ENCODE measurements around the gene NCAPD3. TPM values are rescaled to one million over a fixed set of nuclear protein-coding genes. Genes with fewer than 3 reads are reported as not detected.

The NCAPD3 gene
- total RNA-seq, 1 experiment from 2014 or later: 52.2 TPM

DNA sequence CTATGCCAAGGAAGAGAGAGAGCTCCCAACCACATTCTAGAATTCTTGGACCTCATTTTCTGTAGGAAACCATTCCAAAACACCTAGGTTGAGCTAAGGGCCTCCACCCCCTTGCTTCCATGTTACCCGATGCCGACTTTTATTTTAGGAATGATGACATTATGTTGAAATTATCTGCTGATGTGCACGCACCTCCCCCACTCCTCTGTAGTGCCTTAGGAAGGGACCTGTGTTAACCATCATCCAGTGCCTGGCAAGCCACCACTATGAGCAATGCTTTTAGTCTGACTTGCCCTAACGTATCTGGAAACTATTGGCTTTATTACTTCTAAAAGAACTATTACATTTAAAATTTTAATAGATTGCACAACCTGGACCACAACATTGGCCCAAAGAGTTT, 42.1 kb downstream of the NCAPD3 start:
- Histone ChIP-seq H4K5ac (ENCODE audit: insufficient read length, low read depth, low read length) (no peak overlapping the region), H3K9me3 (ENCODE audit: control insufficient read depth, low read depth, low read length) (no peaks in the 10 kb centered on the region), H2BK12ac (ENCODE audit: insufficient read length, low read depth, low read length) (no peak overlapping the region), H4K91ac (ENCODE audit: insufficient read length, low read depth, low read length) (no peak overlapping the region), H3K56ac (ENCODE audit: insufficient read length, low read depth, low read length) (no peak overlapping the region), H3K23me2 (ENCODE audit: insufficient read length, low read depth, low read length, poor library complexity, severe bottlenecking) (no peaks in the 10 kb centered on the region), H3K27ac (ENCODE audit: insufficient read length, low read depth, low read length) (no peak overlapping the region), H4K20me1 (ENCODE audit: control insufficient read depth, insufficient read depth, insufficient read length) (no peaks in the 10 kb centered on the region), H3K4me1 (ENCODE audit: insufficient read depth, low read length) (no peaks in the 10 kb centered on the region), H3K9ac (ENCODE audit: extremely low read depth, insufficient read length, low read length) (no peak overlapping the region), H3K23ac (ENCODE audit: insufficient read length, low read depth, low read length) (no peak overlapping the region), H2AK5ac (ENCODE audit: insufficient read length, low read length) (no peak overlapping the region), H2BK15ac (ENCODE audit: low read depth, low read length) (no peak overlapping the region), H3K18ac (ENCODE audit: insufficient read length, low read depth, low read length) (no peak overlapping the region), H3K14ac (ENCODE audit: insufficient read depth, low read length) (no peak overlapping the region), H4K8ac (replicated peaks; ENCODE audit: insufficient read length, low read depth, low read length) (no peak overlapping the region), H3T11ph (ENCODE audit: low read length) (no peak overlapping the region), H2BK20ac (ENCODE audit: low read depth, low read length, poor library complexity, severe bottlenecking) (no peak overlapping the region), H3K79me1 (ENCODE audit: insufficient read depth, low read depth, low read length, poor library complexity, severe bottlenecking) (no peaks in the 10 kb centered on the region), H3K4me2 (ENCODE audit: insufficient read depth, insufficient read length, low read length) (no peak overlapping the region), H2AFZ (ENCODE audit: low read length) (no peak overlapping the region), H3K27me3 (ENCODE audit: insufficient read depth, low read length) (no peaks in the 10 kb centered on the region), H2BK5ac (ENCODE audit: insufficient read length, low read length) (no peak overlapping the region), H2BK120ac (ENCODE audit: low read depth, low read length, poor library complexity, severe bottlenecking) (no peak overlapping the region), H3K79me2 (ENCODE audit: insufficient read depth, low read length) (no peaks in the 10 kb centered on the region), H3K4ac (ENCODE audit: low read depth, low read length) (no peak overlapping the region)
- DNase-seq: no peak
- Mint-ChIP-seq H3K4me1 (no peaks in the 10 kb centered on the region), H3K4me3 (no peak overlapping the region), H3K27ac (no peak overlapping the region), H3K36me3 (ENCODE audit: insufficient read depth in 1 of 3, low read depth in 3 of 3) (peaks cover 46 to 74% (median 53%) of the 10 kb centered on the region in 3 experiments), H3K9me3 (no peaks in the 10 kb centered on the region; a peak in 1 of 5 replicates), H3K27me3 (ENCODE audit: low read depth) (no peaks in the 10 kb centered on the region)
- TF ChIP-seq, protein P1, sequence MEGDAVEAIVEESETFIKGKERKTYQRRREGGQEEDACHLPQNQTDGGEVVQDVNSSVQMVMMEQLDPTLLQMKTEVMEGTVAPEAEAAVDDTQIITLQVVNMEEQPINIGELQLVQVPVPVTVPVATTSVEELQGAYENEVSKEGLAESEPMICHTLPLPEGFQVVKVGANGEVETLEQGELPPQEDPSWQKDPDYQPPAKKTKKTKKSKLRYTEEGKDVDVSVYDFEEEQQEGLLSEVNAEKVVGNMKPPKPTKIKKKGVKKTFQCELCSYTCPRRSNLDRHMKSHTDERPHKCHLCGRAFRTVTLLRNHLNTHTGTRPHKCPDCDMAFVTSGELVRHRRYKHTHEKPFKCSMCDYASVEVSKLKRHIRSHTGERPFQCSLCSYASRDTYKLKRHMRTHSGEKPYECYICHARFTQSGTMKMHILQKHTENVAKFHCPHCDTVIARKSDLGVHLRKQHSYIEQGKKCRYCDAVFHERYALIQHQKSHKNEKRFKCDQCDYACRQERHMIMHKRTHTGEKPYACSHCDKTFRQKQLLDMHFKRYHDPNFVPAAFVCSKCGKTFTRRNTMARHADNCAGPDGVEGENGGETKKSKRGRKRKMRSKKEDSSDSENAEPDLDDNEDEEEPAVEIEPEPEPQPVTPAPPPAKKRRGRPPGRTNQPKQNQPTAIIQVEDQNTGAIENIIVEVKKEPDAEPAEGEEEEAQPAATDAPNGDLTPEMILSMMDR (conservative IDR thresholded peaks at IDR 0.05): no peak
- no CpG with 5 or more reads among the region's 4 CpGs for WGBS (ENCODE audit: extremely low coverage, insufficient read length, low lambda C conversion rate)
